GM21447 (cell line): ENCODE data around the gene LSS.
"Not testable (repeated sequence)": the region's sequence is repeated elsewhere in the genome, so short reads cannot be mapped to it uniquely, and the experiment has no call there.

Experiments
- ATAC-seq: cut with Tn5 transposase; IDR thresholded peaks from one replicate; pipeline ENCODE4 v1.9.1; 2021; ENCODE audit not compliant: unreplicated experiment

LSS gene

GRCh38 chr21:46246345-46246744, 17.8 kb upstream of the LSS start:
- ATAC-seq, result no peak

- ATAC-seq, result no peak
These were observed 16.8 kb upstream of the LSS start for GRCh38 chr21:46245213-46245915.

- no peak for ATAC-seq
These were observed 16.0 kb upstream of the LSS start for GRCh38 chr21:46244602-46245001.

- no peak for ATAC-seq
These were observed 15.4 kb upstream of the LSS start for GRCh38 chr21:46243960-46244361.

GRCh38 chr21:46243325-46243724, 14.8 kb upstream of the LSS start:
- ATAC-seq, result no peak

- not testable (repeated sequence) for ATAC-seq
These were observed 13.0 kb upstream of the LSS start for GRCh38 chr21:46241577-46241976.

- no peak for ATAC-seq
These were observed 11.3 kb upstream of the LSS start for GRCh38 chr21:46239817-46240325.

GRCh38 chr21:46237474-46237873, 8.9 kb upstream of the LSS start:
- ATAC-seq, result no peak

- no peak for ATAC-seq
These were observed 5.9 kb upstream of the LSS start for GRCh38 chr21:46234436-46234950.

GRCh38 chr21:46229923-46230260, 1.3 kb upstream of the LSS start:
- ATAC-seq, result no peak

- peak; percentile 23 for ATAC-seq
These were observed 754 bp upstream of the LSS start for GRCh38 chr21:46229133-46229922.

- no peak for ATAC-seq
These were observed 696 bp downstream of the LSS start for GRCh38 chr21:46227811-46228344.

GRCh38 chr21:46226920-46227599, 1.5 kb downstream of the LSS start:
- ATAC-seq, result no peak

- no peak for ATAC-seq
These were observed 2.4 kb downstream of the LSS start for GRCh38 chr21:46226146-46226545.

- not testable (repeated sequence) for ATAC-seq
These were observed 4.9 kb downstream of the LSS start for GRCh38 chr21:46223661-46224060.

GRCh38 chr21:46223217-46223616, 5.4 kb downstream of the LSS start:
- no peak for ATAC-seq

- no peak for ATAC-seq
These were observed 6.0 kb downstream of the LSS start for GRCh38 chr21:46222436-46223116.

- no peak for ATAC-seq
These were observed 6.7 kb downstream of the LSS start for GRCh38 chr21:46221664-46222435.

GRCh38 chr21:46220847-46221246, 7.7 kb downstream of the LSS start:
- ATAC-seq, result no peak

- ATAC-seq, result no peak
These were observed 8.2 kb downstream of the LSS start for GRCh38 chr21:46220275-46220810.
